ENCODE results near the gene CLCN6. TPM values are rescaled to one million over a fixed set of nuclear protein-coding genes. Genes with fewer than 3 reads are reported as not detected.

The CLCN6 gene
- total RNA-seq, 4 donors from 2014 or later, result 14.6 to 31.5 (median 22.7) TPM

DNA sequence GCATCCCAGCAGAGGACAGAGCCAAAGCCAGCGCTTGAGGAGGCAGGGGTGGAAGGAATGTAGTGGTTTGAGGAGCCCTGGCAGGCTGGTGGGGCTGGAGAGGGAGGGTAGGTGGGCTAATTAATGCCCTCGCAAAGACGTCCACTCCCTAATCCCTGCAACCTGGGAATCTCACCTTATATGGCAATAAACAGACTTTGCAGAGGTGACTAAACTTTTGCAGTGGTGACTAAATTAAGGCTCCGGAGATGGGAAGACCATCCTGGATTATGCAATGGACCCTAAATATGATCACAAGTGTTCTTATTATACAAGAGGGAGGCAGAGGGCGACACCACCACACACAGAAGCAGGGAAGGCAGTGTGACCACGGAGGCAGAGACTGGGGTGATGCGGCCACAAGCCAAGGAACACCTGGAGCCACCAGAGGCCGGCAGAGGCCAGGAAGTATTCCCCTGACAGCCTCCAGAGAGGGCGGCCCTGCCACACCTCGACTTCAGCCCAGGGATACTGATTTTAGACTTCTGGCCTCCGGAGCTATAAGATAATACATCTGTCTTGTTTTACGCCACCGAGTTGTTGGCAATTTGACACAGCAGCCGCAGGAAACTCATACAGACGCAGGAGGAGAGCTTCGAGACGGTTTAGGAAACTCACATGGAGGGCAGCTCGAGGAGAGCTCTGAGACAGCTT, 75.9 kb downstream of the CLCN6 start:
- no peak overlapping the region for H3K4me3 ChIP-seq
- no peaks in the 10 kb centered on the region for H3K4me1 ChIP-seq
- H3K27ac ChIP-seq, result no peak overlapping the region
- intact Hi-C loops (cut with DNase I; ENCODE audit: low total_unique reads), result no loop called here
- DNase-seq, result no peak
- H3K36me3 ChIP-seq, result no peaks in the 10 kb centered on the region
- no peaks in the 10 kb centered on the region for H3K27me3 ChIP-seq
- TF ChIP-seq, protein P1, sequence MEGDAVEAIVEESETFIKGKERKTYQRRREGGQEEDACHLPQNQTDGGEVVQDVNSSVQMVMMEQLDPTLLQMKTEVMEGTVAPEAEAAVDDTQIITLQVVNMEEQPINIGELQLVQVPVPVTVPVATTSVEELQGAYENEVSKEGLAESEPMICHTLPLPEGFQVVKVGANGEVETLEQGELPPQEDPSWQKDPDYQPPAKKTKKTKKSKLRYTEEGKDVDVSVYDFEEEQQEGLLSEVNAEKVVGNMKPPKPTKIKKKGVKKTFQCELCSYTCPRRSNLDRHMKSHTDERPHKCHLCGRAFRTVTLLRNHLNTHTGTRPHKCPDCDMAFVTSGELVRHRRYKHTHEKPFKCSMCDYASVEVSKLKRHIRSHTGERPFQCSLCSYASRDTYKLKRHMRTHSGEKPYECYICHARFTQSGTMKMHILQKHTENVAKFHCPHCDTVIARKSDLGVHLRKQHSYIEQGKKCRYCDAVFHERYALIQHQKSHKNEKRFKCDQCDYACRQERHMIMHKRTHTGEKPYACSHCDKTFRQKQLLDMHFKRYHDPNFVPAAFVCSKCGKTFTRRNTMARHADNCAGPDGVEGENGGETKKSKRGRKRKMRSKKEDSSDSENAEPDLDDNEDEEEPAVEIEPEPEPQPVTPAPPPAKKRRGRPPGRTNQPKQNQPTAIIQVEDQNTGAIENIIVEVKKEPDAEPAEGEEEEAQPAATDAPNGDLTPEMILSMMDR (IDR thresholded peaks at IDR 0.05), result no peak
- no peak for TF ChIP-seq POLR2A (IDR thresholded peaks at IDR 0.05)
- H3K9me3 ChIP-seq, result no peaks in the 10 kb centered on the region

DNA sequence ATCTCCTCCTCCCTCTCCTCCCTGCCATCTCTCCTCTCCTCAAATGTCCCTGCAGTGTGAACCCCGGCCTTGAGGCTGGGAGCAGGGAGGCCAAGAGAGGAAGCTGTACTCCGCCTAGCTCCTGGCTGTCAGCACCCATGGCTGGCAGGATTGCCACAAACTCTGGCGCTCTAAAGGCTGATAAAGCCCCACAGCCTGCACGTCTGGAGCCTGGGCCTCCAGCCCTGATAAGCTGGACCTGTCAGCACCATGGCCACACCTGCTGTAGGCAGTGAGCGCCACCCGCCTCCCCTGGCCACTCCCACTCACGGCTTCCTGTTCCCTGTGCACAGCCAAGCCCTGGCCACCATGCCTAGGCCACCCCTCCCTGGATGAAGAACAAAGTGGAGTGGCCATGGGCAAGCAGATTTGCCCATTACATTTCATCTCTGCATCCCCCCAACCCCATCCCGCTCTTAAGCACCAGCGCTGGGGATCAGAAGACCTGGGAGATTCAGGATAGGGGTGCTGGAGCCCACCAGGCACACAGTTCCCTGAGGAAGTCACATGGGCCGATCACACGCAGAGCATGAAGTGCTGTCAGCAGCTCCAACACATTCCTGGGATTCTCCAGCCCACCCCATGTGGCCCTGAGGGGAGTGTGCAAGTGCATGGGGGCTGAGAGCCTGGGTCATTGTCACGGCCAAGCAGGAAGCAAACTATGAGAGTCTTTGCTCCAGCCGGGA, 77.0 kb downstream of the CLCN6 start:
- no peak for TF ChIP-seq POLR2A (IDR thresholded peaks at IDR 0.05)
- TF ChIP-seq, protein P1 (IDR thresholded peaks at IDR 0.05), result no peak
- Histone ChIP-seq H3K27me3 (no peaks in the 10 kb centered on the region), H3K27ac (no peak overlapping the region), H3K36me3 (no peaks in the 10 kb centered on the region), H3K4me1 (no peaks in the 10 kb centered on the region), H3K4me3 (no peak overlapping the region), H3K9me3 (no peaks in the 10 kb centered on the region)
- DNase-seq, result no peak
- intact Hi-C loops (cut with DNase I; ENCODE audit: low total_unique reads), result no loop called here

DNA sequence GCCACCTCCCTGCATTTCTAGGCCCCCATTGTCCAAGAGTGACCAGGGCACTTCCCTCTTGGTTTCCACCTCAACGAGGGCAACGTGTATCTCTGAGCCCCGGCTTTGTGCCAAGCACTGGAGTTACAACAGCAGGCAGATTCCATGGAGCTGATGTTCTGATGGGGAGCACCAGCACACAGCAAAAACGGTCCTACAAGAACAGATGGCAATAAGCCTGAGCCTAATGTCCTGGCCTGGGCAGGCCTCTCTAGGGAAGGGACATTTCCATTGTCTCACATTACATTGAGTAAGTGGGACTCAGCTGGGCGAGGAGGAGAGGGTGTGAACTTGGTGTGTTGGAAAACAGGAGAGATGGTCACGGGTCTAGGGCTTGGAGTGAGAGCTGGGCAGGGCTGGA, 79.9 kb downstream of the CLCN6 start:
- H3K9me3 ChIP-seq, result no peaks in the 10 kb centered on the region
- intact Hi-C loops (cut with DNase I; ENCODE audit: low total_unique reads), result no loop called here
- DNase-seq, result no peak
- H3K27me3 ChIP-seq, result no peaks in the 10 kb centered on the region
- no peaks in the 10 kb centered on the region for H3K4me1 ChIP-seq
- TF ChIP-seq POLR2A (IDR thresholded peaks at IDR 0.05), result no peak
- TF ChIP-seq, protein P1 (IDR thresholded peaks at IDR 0.05), result no peak
- no peaks in the 10 kb centered on the region for H3K36me3 ChIP-seq
- no peak overlapping the region for H3K4me3 ChIP-seq
- no peak overlapping the region for H3K27ac ChIP-seq

DNA sequence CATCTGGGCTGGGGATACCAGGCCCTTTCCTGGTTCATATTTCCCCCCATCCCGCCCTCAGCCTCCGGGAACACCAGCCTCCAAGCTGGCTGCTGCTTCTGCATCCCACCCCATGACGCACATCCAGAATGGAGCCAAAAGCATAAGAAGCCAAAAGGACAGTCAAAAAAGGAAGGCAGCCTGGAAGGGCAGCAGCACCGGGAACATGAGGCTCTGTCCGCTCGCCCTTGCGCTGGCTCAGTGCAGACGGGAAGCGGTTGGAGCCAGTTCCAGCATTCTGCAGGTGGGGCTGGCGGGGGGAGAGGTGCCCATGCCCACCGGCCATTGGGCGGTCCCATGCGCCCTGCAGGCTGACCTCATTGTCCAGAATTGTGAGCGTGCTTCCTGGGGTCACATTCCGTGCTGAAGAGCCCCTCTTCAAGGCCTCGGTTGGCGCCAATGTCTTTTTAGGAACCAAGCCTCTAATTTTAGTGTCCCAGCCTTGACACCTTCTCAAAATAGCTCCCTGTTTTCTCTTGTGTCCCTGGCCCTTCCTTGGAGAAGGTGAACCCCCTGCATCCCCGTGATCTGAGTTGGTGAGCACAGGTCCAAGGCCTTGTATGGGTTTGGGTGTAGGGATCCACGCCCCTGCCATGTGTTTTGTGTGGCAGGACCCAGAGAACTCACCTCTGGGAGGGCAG, 81.1 kb downstream of the CLCN6 start:
- intact Hi-C loops (cut with DNase I; ENCODE audit: low total_unique reads), result no loop called here
- Histone ChIP-seq H3K27me3 (no peaks in the 10 kb centered on the region), H3K4me3 (no peak overlapping the region), H3K36me3 (no peaks in the 10 kb centered on the region), H3K9me3 (no peaks in the 10 kb centered on the region), H3K4me1 (no peaks in the 10 kb centered on the region), H3K27ac (no peak overlapping the region)
- TF ChIP-seq, protein P1 (IDR thresholded peaks at IDR 0.05), result no peak
- no peak for TF ChIP-seq POLR2A (IDR thresholded peaks at IDR 0.05)
- no peak for DNase-seq

DNA sequence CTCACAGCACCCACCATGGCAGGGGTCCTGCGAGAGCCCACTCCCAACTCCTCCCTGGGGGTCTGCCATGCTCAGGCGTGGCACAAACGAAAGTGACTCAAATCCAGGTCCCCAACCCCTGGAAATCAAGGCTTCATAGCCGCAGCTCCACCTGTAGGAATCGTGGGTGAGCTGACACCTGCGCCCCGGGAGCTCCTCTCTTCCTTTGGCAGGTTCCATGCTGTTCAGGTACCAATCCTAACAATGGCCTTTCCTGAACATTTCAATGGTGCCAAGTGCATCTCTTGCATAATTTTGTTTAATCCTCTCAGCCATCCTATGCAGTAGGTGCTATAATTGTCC, 81.6 kb downstream of the CLCN6 start:
- intact Hi-C loops (cut with DNase I; ENCODE audit: low total_unique reads), result no loop called here
- H3K4me1 ChIP-seq, result no peaks in the 10 kb centered on the region
- no peak overlapping the region for H3K27ac ChIP-seq
- no peak overlapping the region for H3K4me3 ChIP-seq
- no peaks in the 10 kb centered on the region for H3K36me3 ChIP-seq
- no peak for DNase-seq
- TF ChIP-seq POLR2A (IDR thresholded peaks at IDR 0.05), result no peak
- H3K27me3 ChIP-seq, result no peaks in the 10 kb centered on the region
- H3K9me3 ChIP-seq, result no peaks in the 10 kb centered on the region

All from uterus (tissue), 4 donors.